Neural crest cell (in vitro differentiated cells): ENCODE measurements around the gene PIPOX. TPM values are rescaled to one million over a fixed set of nuclear protein-coding genes. Genes with fewer than 3 reads are reported as not detected.

ENCODE experiments used
- DNase-seq: peaks from one replicate; pipeline ENCODE4 v3.0.0; 2021; ENCODE audit warnings: low read depth, mixed read lengths, low spot score
- H3K27ac Mint-ChIP-seq: one replicate; pipeline ENCODE4 v1.8.0; 2021; ENCODE audit warnings: mild to moderate bottlenecking, mixed read lengths; ENCODE audit not compliant: unreplicated experiment
- H3K27me3 Mint-ChIP-seq: 2 replicates; pipeline ENCODE4 v1.8.0; 2021; ENCODE audit warnings: low read depth, mild to moderate bottlenecking, mixed read lengths
- H3K36me3 Mint-ChIP-seq: 2 replicates; pipeline ENCODE4 v1.8.0; 2021; ENCODE audit warnings: low read depth, mild to moderate bottlenecking, mixed read lengths
- H3K4me1 Mint-ChIP-seq: 2 replicates; pipeline ENCODE4 v1.8.0; 2021; ENCODE audit warnings: mixed read lengths
- H3K4me3 Mint-ChIP-seq: one replicate; pipeline ENCODE4 v1.8.0; 2021; ENCODE audit warnings: mild to moderate bottlenecking, mixed read lengths
- H3K9me3 Mint-ChIP-seq: 2 replicates; pipeline ENCODE4 v1.8.0; 2021; ENCODE audit warnings: mixed read lengths
- total RNA-seq: library from RNA; stranded (reverse); gene quantifications from 2 replicates; pipeline ENCODE4 v1.2.1, GENCODE V29; 2021
- TF ChIP-seq, protein P1 (sequence below): fragments of 200-600 bp; sonication (generic); conservative IDR thresholded peaks from 2 replicates; pipeline ENCODE4 v1.5.0; 2021; ENCODE audit warnings: antibody characterized with exemption, mild to moderate bottlenecking

The PIPOX gene
- total RNA-seq, 1 donor from 2014 or later, result 4.1 TPM

DNA sequence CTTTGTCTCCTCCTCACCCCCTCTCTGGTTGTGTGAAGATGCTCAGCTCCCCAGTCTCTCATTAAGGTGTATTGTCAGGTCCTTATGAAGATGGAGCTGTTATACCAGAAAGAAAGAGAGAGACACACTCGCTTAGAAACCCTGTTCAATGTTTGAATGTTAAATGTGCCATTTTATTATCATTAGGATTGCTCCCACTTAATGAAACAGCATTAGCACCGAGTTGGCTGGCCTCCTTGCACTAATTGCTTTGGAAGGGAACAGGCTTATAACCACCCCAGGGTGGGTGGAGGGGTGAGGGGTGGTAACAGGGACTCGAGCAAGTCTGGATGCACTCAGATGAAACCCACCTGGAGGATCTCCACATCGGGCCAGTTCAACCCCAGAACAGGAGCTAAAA is 14.4 kb downstream of the PIPOX start:
- DNase-seq, result no peak
- peaks cover 40% of the 10 kb centered on the region for H3K4me1 Mint-ChIP-seq
- no peaks in the 10 kb centered on the region for H3K9me3 Mint-ChIP-seq
- no peak overlapping the region for H3K27ac Mint-ChIP-seq
- no peaks in the 10 kb centered on the region for H3K36me3 Mint-ChIP-seq
- TF ChIP-seq, protein P1, sequence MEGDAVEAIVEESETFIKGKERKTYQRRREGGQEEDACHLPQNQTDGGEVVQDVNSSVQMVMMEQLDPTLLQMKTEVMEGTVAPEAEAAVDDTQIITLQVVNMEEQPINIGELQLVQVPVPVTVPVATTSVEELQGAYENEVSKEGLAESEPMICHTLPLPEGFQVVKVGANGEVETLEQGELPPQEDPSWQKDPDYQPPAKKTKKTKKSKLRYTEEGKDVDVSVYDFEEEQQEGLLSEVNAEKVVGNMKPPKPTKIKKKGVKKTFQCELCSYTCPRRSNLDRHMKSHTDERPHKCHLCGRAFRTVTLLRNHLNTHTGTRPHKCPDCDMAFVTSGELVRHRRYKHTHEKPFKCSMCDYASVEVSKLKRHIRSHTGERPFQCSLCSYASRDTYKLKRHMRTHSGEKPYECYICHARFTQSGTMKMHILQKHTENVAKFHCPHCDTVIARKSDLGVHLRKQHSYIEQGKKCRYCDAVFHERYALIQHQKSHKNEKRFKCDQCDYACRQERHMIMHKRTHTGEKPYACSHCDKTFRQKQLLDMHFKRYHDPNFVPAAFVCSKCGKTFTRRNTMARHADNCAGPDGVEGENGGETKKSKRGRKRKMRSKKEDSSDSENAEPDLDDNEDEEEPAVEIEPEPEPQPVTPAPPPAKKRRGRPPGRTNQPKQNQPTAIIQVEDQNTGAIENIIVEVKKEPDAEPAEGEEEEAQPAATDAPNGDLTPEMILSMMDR, result no peak
- H3K4me3 Mint-ChIP-seq, result no peak overlapping the region
- no peaks in the 10 kb centered on the region for H3K27me3 Mint-ChIP-seq

DNA sequence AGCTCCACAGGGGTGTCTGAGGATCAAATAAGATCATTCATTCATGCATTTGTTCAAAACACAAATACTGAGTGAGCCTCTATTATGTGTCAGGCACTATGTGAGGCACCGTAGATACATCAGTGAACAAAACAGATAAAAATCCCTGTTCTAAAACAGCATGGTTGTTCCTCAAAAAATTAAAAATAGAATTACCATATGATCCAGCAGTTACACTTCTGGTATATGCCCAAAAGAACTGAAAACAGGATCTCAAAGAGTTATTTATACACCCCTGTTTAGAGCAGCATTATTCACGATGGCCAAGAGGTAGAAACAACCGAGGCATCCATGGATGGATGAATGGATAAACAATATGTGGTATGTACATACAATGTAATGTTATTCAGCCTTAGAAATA is 15.4 kb downstream of the PIPOX start:
- no peaks in the 10 kb centered on the region for H3K36me3 Mint-ChIP-seq
- H3K4me3 Mint-ChIP-seq, result no peak overlapping the region
- H3K27me3 Mint-ChIP-seq, result no peaks in the 10 kb centered on the region
- H3K27ac Mint-ChIP-seq, result no peak overlapping the region
- no peaks in the 10 kb centered on the region for H3K9me3 Mint-ChIP-seq
- TF ChIP-seq, protein P1, result no peak
- DNase-seq, result no peak
- H3K4me1 Mint-ChIP-seq, result peaks cover 40% of the 10 kb centered on the region

DNA sequence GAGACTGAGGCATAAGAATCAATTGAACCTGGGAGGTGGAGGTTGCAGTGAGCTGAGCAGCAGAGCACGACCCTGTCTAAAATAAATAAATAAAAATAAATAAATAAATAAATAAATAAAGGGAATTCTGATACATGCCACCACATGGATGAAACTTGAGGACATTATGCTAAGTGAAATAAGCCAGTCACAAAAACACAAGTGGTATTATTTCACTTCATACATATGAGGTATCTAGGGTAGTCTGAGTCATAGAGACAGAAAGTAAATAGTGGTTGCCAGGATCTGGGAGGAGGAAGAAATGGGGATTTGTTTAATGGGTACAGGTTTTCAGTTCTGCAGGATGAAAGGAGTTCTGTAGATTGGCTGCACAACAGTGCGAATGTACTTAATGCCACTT is 16.3 kb downstream of the PIPOX start:
- TF ChIP-seq, protein P1, result no peak
- Mint-ChIP-seq H3K4me1 (peaks cover 38% of the 10 kb centered on the region), H3K9me3 (no peaks in the 10 kb centered on the region), H3K36me3 (no peaks in the 10 kb centered on the region), H3K27ac (peak overlapping the region; percentile 5), H3K27me3 (no peaks in the 10 kb centered on the region), H3K4me3 (no peak overlapping the region)
- no peak for DNase-seq

DNA sequence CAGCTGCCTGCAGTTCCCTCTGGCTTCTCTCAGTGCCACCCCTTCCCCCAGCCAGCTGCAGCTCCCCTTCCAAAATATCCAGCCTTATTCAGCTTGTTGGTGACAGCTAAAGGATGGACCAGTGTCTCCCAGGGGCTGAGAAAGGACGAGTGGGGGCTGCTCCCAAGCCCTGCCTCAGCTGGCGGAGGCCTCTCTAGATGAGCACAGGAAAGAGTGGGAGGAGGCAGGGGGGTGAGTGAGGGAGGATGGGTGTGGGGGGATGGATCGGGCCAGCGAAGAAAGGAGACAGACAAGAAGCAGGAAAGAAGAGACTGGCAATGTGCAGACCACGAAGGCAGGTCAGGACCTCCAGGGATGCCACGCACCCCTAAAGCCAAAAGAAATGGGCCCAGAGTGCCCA is 17.5 kb downstream of the PIPOX start:
- Mint-ChIP-seq H3K9me3 (no peaks in the 10 kb centered on the region), H3K27me3 (no peaks in the 10 kb centered on the region), H3K4me1 (peaks cover 26% of the 10 kb centered on the region), H3K36me3 (no peaks in the 10 kb centered on the region), H3K4me3 (no peak overlapping the region), H3K27ac (no peak overlapping the region)
- TF ChIP-seq, protein P1, result no peak
- no peak for DNase-seq

DNA sequence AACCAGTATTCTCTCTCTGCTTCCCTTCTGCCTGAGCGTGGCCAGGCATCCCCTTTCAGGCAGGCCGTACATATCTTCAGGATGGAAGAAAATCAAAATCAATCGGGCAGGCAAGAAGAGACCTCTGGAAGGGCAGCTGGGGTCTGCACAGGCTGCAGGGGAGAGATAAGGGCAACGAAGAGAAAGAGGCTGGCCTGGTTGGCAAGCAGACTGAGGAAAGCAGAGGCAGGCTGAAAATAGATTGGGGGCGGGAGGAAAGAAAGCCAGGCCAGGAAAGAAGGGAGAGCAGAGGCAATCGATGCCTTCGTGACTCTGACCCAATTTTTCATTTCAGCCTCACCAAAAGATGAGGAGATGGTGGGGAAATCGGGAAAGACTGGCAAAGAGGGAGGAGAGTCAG is 18.1 kb downstream of the PIPOX start:
- TF ChIP-seq, protein P1, result no peak
- no peak for DNase-seq
- Mint-ChIP-seq H3K9me3 (no peaks in the 10 kb centered on the region), H3K27ac (peak overlapping the region; percentile 9), H3K4me1 (peaks cover 26% of the 10 kb centered on the region), H3K36me3 (no peaks in the 10 kb centered on the region), H3K4me3 (no peak overlapping the region), H3K27me3 (no peaks in the 10 kb centered on the region)

DNA sequence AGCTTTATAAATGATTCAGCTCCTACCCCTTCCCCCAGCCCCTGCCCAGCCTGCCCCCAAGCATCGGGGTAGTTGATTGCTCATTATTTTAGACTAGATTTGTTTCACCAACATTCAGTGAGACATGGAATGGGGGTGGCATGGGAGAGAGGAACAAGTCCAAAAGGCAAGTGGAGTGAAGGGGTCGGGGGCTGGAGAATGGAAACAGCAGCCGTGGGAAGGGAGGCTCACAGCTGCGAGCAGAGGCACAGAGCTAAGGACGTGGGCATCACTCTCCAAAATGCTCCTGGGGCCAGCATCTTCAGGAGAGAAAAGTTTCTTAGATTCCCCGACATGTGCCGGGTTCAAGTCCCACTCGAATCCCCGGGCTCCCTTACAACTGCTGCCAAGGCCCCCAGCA is 19.3 kb downstream of the PIPOX start:
- no peak overlapping the region for H3K4me3 Mint-ChIP-seq
- no peak for DNase-seq
- no peaks in the 10 kb centered on the region for H3K27me3 Mint-ChIP-seq
- TF ChIP-seq, protein P1, result no peak
- no peak overlapping the region for H3K27ac Mint-ChIP-seq
- peaks cover 26% of the 10 kb centered on the region for H3K4me1 Mint-ChIP-seq
- no peaks in the 10 kb centered on the region for H3K9me3 Mint-ChIP-seq
- no peaks in the 10 kb centered on the region for H3K36me3 Mint-ChIP-seq
